OCI-LY7 (cell line): ENCODE results near the gene NAA10. TPM values are rescaled to one million over a fixed set of nuclear protein-coding genes. Genes with fewer than 3 reads are reported as not detected.

Experiments used
- BruUV-seq: library from RNA; stranded (reverse); fragments of 400-500 nt; replicated peaks from 2 replicates; lab custom pipeline; 2021; lab: Mats Ljungman, UMichigan
- CTCF ChIA-PET: fragments of 300-600 bp; sonication (Branson Sonifier 250); formaldehyde crosslinking; loops from one replicate; lab custom pipeline; 2022; ENCODE audit warnings: antibody characterized with exemption; ENCODE audit not compliant: unreplicated experiment; lab: Charles Lee
- POLR2A ChIA-PET: fragments of 300-600 bp; sonication (Branson Sonifier 250); formaldehyde crosslinking; loops from one replicate; lab custom pipeline; 2022; ENCODE audit warnings: antibody characterized with exemption; lab: Charles Lee
- DNase-seq: peaks from one replicate; pipeline ENCODE4 v3.0.0-alpha.2; 2015; ENCODE audit warnings: low spot score
- H2AFZ ChIP-seq: fragments of 200-600 bp; sonication (generic), shearing (Covaris generic); 2 replicates; pipeline ENCODE4 v1.6.1; 2014; ENCODE audit warnings: mild to moderate bottlenecking, antibody characterized with exemption, low read length, moderate library complexity
- H3K27ac ChIP-seq: fragments of 200-600 bp; sonication (generic); 2 replicates; pipeline ENCODE4 v1.5.1; 2014; ENCODE audit warnings: mixed run types, low read depth, mild to moderate bottlenecking, moderate library complexity, low read length, inconsistent platforms; ENCODE audit not compliant: poor library complexity, severe bottlenecking
- H3K36me3 ChIP-seq: fragments of 200-600 bp; sonication (generic); 2 replicates; pipeline ENCODE4 v1.6.1; 2014; ENCODE audit warnings: mild to moderate bottlenecking, antibody characterized with exemption, low read length, moderate library complexity, mixed read lengths; ENCODE audit not compliant: insufficient read depth
- H3K4me1 ChIP-seq: fragments of 200-600 bp; sonication (generic); 2 replicates; pipeline ENCODE4 v1.5.1; 2014; ENCODE audit warnings: mild to moderate bottlenecking, low read length; ENCODE audit not compliant: insufficient read depth, poor library complexity, severe bottlenecking
- H3K4me2 ChIP-seq: fragments of 200-600 bp; sonication (generic); 2 replicates; pipeline ENCODE4 v1.6.1; 2014; ENCODE audit warnings: mild to moderate bottlenecking, low read length
- H3K4me3 ChIP-seq: fragments of 200-600 bp; sonication (generic); 2 replicates; pipeline ENCODE4 v1.5.1; 2014; ENCODE audit warnings: mild to moderate bottlenecking, low read depth, low read length; ENCODE audit not compliant: poor library complexity, severe bottlenecking
- H3K79me2 ChIP-seq: fragments of 200-600 bp; sonication (generic); 2 replicates; pipeline ENCODE4 v1.6.1; 2016; ENCODE audit warnings: low read depth, mild to moderate bottlenecking, low read length, moderate library complexity, mixed read lengths; ENCODE audit not compliant: insufficient read depth
- H3K9me2 ChIP-seq: fragments of 200-600 bp; sonication (generic); 2 replicates; pipeline ENCODE4 v1.6.1; 2016; ENCODE audit warnings: mild to moderate bottlenecking, low read length, mixed read lengths; ENCODE audit not compliant: insufficient read depth
- H3K9me3 ChIP-seq: fragments of 200-600 bp; sonication (generic); 2 replicates; pipeline ENCODE4 v1.6.1; 2014; ENCODE audit warnings: mild to moderate bottlenecking, mixed run types, low read length, mixed read lengths
- H4K20me1 ChIP-seq: fragments of 200-600 bp; sonication (generic); 2 replicates; pipeline ENCODE4 v1.6.1; 2014; ENCODE audit warnings: mild to moderate bottlenecking, antibody characterized with exemption, low read length, moderate library complexity, mixed read lengths; ENCODE audit not compliant: insufficient read depth
- EZH2phosphoT487 ChIP-seq: fragments of 200-600 bp; sonication (generic); IDR thresholded peaks from 2 replicates; pipeline ENCODE4 v1.6.1; 2018; ENCODE audit warnings: low read depth, borderline replicate concordance, mild to moderate bottlenecking, mixed run types, antibody characterized with exemption, low read length, moderate library complexity, mixed read lengths
- intact Hi-C: fragments of 100-400 bp; cut with micrococcal nuclease; formaldehyde crosslinking; loops from one replicate; pipeline ENCODE4 v1.10.0; 2022; ENCODE audit not compliant: unreplicated experiment
- total RNA-seq, 2 experiments: library from RNA; depleted of rRNA in 1 of 2; stranded (reverse); fragments of >200 nt in 1 of 2; shearing (Covaris generic) in 1 of 2; gene quantifications; 2 replicates each; pipeline ENCODE4 v1.2.3, GENCODE V29; 2014 to 2022
- TF ChIP-seq, protein P1 (sequence below): fragments of 200-600 bp; sonication (generic); conservative IDR thresholded peaks from 2 replicates; pipeline ENCODE4 v1.5.1; 2014; ENCODE audit warnings: mild to moderate bottlenecking, antibody characterized with exemption, low read length, moderate library complexity, mixed read lengths

NAA10 gene
- total RNA-seq, 2 experiments from 2014 or later: 82.7 to 105 TPM

DNA sequence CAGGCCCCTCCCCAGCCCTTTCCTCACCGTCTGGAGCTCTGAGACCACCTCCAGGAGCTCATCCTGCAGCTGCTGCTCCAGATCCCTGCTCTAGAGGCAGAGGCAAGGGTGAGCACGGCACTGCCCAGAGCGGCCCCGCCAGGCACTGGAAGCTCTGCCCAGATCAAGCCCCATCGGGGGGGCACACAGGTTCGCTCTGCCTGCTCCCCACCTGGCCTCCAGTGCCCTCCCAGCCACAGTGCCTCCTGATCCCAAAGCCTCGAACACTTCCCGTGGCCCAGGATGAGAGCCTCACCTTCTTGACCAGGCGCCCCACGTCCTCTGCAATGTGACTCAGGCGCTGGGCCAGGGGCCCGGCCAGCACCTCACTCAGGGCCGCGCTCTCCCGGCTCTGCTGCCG, 13.8 kb downstream of the NAA10 start:
- DNase-seq: no peak
- intact Hi-C loops: loop anchor here (10.0 kb wide), 1 partner anchor 454 kb away; the partner anchor contains the start of genes EMD and FLNA
- H3K27ac ChIP-seq: no peak overlapping the region
- peaks cover 23% of the 10 kb centered on the region for H3K36me3 ChIP-seq
- no peaks in the 10 kb centered on the region for H3K9me2 ChIP-seq
- no peaks in the 10 kb centered on the region for H4K20me1 ChIP-seq
- peaks cover 26% of the 10 kb centered on the region; the same call in 1 of the 2 replicates for H3K79me2 ChIP-seq
- no TSS peak for BruUV-seq
- H3K4me1 ChIP-seq: peaks cover 28% of the 10 kb centered on the region
- ChIA-PET CTCF (no interaction called here), POLR2A (no interaction called here)
- no peak overlapping the region for H3K4me2 ChIP-seq
- no peaks in the 10 kb centered on the region for H3K9me3 ChIP-seq
- no peak overlapping the region for H2AFZ ChIP-seq
- TF ChIP-seq, protein P1, sequence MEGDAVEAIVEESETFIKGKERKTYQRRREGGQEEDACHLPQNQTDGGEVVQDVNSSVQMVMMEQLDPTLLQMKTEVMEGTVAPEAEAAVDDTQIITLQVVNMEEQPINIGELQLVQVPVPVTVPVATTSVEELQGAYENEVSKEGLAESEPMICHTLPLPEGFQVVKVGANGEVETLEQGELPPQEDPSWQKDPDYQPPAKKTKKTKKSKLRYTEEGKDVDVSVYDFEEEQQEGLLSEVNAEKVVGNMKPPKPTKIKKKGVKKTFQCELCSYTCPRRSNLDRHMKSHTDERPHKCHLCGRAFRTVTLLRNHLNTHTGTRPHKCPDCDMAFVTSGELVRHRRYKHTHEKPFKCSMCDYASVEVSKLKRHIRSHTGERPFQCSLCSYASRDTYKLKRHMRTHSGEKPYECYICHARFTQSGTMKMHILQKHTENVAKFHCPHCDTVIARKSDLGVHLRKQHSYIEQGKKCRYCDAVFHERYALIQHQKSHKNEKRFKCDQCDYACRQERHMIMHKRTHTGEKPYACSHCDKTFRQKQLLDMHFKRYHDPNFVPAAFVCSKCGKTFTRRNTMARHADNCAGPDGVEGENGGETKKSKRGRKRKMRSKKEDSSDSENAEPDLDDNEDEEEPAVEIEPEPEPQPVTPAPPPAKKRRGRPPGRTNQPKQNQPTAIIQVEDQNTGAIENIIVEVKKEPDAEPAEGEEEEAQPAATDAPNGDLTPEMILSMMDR: no peak
- no peak for TF ChIP-seq EZH2phosphoT487
- H3K4me3 ChIP-seq: no peak overlapping the region

- peaks cover 20% of the 10 kb centered on the region for H3K36me3 ChIP-seq
- ChIA-PET CTCF (no interaction called here), POLR2A (no interaction called here)
- intact Hi-C loops: loop anchor here (10.0 kb wide), 1 partner anchor 454 kb away; the partner anchor contains the start of genes EMD and FLNA
- no peak for DNase-seq
- H3K79me2 ChIP-seq: peaks cover 24% of the 10 kb centered on the region; the same call in 1 of the 2 replicates
- H3K4me1 ChIP-seq: peaks cover 25% of the 10 kb centered on the region
- no peak overlapping the region for H3K4me3 ChIP-seq
- no peak overlapping the region for H3K27ac ChIP-seq
- no peaks in the 10 kb centered on the region for H3K9me3 ChIP-seq
- TF ChIP-seq EZH2phosphoT487: no peak
- TF ChIP-seq, protein P1: no peak
- no peaks in the 10 kb centered on the region for H4K20me1 ChIP-seq
- no peak overlapping the region for H2AFZ ChIP-seq
- no TSS peak for BruUV-seq
- no peaks in the 10 kb centered on the region for H3K9me2 ChIP-seq
- H3K4me2 ChIP-seq: no peak overlapping the region
Observed at GRCh38 chrX:153920546-153920945, 14.3 kb downstream of the NAA10 start.

DNA sequence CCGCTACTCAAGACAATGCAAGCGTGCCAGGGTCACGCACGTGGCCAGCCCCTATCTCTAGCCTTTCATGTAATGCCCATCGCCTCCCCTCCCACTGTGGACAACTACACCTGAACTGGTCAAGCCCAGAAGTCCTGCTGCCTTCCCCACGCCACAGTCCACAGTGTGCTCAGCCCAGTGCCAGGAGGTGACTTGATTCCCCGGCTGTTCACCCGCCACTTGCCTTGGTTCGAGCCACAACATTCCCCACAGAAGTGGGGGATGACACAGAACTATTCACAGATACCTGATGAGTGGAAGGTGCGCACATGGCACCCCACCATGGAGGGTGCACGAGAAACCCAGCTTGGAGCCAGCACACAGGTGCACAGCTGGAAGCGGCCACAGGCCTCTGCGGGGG, 15.6 kb downstream of the NAA10 start:
- no TSS peak for BruUV-seq
- peaks cover 13% of the 10 kb centered on the region for H3K4me1 ChIP-seq
- CTCF ChIA-PET: no interaction called here
- H4K20me1 ChIP-seq: no peaks in the 10 kb centered on the region
- H2AFZ ChIP-seq: no peak overlapping the region
- intact Hi-C loops: no loop called here
- no peak overlapping the region for H3K27ac ChIP-seq
- no peak overlapping the region for H3K4me3 ChIP-seq
- no peaks in the 10 kb centered on the region for H3K9me3 ChIP-seq
- DNase-seq: no peak
- no peaks in the 10 kb centered on the region for H3K9me2 ChIP-seq
- peaks cover 12% of the 10 kb centered on the region; the same call in 1 of the 2 replicates for H3K79me2 ChIP-seq
- H3K4me2 ChIP-seq: no peak overlapping the region
- TF ChIP-seq EZH2phosphoT487: no peak
- TF ChIP-seq, protein P1: no peak
- POLR2A ChIA-PET: no interaction called here
- peaks cover 18% of the 10 kb centered on the region for H3K36me3 ChIP-seq
